Retina (tissue), 1 donor: Measurements from ENCODE around the gene SGK2.

Experiments used
- DNase-seq: peaks from one replicate; pipeline ENCODE4 v3.0.0-alpha.2; 2016

SGK2 gene

DNA sequence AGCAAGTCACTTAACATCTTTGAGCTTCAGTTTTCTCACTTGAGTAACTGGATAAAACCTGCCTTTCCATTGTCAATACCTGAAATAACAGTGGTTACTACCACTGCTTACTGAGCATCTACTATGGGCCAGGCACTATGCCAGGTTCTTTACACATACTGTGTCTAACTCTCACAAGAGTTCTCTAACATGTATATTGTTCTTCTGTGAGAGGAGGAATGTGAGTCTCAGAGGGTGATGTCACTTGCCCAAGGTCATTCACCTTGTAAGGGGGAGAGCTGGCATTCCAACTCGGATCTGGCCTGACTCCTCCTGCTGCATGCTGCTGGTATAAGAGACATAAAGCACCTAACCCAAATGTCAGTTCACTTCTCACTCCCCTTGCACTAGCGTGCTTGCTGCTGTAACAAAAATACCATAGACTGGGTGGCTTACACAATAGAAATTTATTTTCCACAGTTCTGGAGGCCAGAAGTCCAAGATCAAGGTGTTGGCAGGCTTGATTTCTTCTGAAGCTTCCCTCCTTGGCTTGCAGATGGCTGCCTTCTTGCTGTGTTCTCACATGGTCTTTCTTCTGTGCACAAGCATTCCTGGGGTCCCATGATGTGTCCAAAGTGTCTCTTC is 21.9 kb upstream of the SGK2 start:
- no peak for DNase-seq

DNA sequence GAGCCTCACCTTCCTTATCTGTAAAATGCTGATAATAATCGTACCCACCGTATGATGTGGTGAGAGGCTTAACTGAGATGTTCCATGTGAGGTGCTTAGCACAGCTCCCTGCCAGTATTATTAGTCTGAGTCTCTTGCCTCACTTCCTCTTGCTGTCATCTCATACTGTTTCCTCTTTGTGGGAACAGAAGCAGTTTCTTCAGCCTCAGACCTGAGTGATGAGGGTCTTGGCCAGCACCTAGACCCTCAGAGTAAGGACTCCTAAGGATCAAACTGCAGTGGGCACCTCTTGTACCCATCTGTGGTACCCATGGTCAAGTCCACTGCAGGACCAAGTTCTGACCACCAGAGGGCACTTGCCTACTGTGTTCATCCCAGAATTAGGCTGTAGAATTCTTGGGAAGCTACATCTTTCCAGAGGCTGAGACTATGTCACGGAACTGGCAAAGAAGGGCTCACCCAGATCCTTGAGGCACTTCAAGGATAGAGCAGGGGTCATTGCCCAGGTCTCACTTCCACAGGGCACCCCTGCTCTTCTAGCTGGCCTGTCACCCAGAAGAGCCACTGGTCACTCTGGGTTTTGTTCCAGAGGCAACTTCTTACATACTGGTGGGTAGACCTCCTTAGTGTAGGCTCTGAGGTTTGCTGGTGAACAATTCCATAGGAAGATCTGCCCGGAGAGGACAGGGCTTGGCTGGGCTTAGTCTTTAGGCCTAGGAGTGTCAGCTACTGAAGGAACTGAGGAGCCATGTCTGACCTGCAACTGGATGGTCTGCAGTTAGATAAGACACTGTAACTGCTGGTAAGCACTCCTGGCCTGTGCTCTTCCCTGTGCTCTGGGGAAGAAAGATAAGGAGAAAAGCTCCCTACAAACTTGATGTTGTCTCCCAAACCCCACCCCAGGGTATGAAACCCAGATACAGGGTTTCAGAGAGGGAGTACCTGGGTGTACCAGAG is 20.6 kb upstream of the SGK2 start:
- peak; percentile 67 for DNase-seq

DNA sequence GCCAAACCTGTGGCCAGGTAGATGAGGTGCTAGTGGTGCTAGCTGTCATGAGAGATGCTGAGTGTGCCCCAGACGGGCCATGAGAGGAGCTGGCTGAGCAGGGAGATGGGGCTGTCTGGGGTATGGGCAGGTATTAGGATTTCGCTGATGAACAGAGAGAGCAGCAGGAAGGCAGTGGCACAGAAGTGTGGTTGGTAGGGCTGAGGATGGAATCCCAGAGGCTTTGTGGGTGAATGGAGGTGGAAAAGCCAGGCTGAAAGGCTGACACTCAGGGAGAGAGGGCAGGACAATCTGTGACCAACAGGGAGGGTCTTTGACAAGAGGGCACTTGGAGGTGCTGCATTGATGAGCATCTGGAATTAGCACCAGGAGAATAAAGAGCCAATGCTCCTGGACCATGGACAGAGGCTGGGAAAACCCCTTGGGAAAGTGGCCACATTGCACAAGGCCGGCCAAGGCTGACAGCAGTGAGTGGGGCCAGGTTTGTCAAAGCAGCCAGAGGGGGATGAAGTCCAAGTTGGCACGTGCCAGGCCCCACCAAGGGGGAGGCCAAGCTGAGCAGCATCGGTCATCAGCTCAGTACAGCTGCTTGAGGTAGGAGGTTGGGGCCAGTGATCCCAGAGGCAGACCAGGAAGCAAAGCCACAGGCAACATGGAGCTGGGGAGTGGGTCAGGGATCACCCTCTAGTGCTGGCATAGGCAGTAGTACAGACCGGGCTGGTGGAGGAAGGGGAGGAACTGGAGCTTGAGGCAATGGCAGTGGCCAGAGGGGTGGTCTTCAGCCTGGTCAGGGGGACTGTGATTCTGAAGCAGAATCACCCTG is 19.7 kb upstream of the SGK2 start:
- DNase-seq, result no peak

DNA sequence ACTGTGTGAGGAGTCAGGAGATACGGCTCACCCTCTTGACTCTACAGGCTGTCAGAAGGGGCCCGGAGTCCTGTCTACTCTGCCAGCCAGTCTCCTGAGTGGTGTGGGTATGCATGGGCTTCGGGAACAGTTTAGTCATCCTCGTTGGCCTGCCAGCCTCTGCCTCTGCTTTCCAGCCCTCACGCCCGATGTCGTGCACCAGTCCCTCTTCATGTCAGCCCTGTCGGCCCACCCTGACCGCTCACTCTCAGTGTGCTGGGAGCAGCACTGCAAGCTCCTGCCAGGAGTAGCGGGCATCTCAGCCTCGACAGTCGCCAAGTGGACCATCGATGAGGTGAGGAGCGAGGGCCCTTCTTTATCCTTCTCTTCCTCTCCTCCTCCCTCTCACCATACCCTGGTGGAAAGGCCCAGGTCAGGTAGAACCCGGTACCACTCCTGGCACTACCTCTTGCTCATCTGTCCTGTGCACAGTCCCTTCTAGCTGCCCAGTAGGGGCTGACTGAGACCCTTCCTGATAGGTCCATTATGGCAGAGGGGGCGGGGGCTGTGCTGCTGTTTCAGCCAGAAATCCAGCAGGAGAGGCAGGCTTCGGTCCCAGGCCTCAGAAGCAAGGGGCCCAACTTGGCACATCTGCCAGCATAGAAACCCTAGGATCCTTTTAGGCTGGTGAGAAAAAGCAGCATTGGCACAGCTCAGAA is 18.7 kb upstream of the SGK2 start:
- no peak for DNase-seq

DNA sequence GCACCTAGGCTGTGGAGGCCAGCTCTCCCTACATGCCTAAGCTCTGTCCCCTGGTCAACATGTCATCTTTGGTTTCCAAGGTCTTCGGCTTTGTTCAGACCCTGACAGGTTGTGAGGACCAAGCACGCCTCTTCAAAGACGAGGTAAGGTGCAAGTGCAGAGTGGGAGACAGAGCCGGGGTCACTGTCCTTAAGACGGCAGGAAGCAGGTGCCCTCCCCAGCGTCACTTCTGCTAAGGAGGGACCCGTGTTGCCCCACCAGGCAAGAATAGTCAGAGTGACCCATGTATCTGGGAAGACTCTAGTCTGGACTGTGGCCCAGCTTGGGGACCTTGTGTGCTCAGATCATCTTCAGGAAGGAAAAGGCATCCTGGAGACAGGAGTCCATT is 18.2 kb upstream of the SGK2 start:
- DNase-seq, result no peak

DNA sequence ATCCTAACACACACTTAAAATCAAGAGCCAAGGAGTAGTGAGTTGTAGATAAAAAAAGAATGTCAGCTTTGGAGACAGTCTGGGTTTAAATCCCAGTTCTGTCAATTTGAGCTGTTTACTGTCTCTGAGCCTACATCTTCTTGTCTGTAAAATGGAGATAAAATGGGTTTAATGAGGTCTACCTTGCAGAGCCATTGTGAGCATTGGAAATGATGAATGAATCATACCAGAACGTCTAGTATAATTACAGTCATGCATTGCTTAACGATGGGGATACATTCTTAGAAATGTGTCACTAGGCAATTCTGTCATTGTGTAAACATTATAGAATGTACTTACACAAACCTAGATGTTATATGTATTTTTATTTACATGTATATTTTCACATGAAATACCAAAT is 17.6 kb upstream of the SGK2 start:
- no peak for DNase-seq

DNA sequence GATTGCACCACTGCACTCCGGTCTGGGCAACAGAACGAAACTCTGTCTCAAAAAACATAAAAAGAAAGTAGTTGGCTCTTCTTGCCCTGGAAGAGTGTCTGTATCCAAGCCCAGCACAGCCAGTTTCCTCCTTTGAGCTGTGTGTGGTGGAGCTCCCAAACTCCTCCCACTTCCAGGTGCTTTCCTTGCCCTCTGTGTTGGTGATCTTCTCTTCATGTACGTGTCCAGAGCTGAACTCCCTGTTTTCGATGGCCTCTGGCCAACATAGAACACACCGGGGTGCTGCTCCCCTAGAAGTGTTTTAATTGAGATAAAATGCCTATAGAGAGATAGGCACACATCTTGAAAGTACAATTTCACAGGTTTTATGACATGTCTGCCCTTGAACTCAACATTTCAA is 16.7 kb upstream of the SGK2 start:
- DNase-seq, result no peak

DNA sequence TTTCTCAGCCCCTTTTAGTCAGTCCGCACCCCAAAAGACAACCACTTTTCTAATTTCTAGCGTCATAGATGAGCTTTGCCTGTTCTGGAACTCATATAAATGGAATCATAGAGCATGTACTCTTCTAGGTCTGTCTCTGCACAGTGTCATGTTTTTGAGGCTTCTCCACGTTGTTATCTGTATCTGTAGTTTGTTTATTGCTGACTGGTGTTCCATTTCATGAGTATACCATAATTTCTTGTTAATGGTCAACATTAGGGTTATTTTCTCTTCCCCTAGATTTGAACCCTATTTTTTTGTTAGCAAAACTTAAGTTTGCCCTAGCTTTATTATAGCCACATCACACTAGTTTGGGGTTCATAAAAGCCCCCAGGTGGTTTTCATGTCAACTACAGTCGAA is 16.2 kb upstream of the SGK2 start:
- DNase-seq, result no peak

DNA sequence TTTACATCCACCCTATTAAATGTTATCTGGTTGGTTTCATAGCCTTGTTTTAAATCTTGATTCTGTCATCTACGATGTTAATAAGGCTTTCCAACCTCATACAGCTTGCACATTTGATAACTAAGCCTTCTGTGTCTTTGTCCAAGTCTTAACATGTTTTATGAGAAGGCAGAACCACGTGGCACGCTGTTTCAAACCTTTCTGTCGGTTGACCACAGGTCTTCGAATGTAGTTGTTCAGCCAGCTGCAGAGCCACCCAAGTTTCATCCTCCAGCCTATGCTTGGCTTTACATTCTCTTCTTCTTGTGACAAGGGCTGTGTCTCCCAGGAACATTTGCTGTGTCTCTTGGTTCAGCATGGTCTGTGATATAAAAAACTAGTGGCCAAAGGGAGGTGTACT is 15.7 kb upstream of the SGK2 start:
- DNase-seq, result no peak

DNA sequence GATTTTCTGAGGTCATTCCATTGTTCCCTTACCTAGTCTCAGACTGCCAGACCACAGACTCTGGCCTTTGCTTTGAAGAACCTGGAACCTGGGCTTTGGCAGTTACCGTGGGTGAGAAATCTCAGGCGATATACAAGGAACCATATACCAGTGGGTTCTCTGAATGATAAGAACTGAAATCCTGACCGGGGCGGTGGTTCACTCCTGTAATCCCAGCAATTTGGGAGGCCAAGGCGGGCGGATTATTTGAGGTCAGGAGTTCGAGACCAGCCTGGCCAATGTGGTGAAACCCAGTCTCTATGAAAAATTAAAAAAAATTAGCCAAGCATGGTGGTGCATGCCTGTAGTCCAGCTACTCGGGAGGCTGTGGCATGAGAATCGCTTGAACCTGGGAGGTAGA is 14.3 kb upstream of the SGK2 start:
- DNase-seq, result no peak

DNA sequence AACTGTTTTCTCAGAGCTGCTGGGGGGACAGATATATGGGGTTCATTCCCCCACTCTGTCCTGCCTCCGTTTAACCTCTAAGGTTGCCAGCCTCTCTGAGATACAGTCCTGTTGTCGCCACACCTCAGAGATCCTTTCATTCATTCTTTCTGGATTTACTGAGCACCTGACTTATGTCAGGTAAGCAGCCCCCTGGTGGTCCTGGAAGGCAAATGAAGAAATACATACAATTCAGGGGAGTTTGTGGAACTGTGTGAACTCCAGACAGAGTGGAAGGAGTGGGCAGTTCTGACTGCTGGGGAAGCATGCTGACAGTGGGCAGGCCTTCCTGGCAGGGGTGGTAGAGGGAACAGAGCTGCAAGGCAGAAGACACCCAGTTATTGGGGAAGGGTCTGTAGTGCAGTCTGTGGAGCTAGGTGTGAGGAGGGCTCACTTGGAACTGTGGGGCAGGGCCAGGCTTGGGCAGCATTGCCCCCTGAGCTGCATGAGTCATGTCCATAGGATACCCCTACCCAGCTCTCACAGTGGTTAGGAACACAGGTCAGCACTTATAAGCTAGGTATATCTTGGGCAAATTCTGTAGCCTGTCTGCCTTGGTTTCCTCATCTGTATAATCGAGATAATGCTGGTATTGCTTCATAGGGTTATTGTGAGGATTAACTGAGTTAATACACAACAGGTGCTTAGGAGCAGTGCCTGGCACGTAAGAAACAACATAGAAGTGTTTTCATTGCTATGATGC is 12.8 kb upstream of the SGK2 start:
- DNase-seq, result no peak

DNA sequence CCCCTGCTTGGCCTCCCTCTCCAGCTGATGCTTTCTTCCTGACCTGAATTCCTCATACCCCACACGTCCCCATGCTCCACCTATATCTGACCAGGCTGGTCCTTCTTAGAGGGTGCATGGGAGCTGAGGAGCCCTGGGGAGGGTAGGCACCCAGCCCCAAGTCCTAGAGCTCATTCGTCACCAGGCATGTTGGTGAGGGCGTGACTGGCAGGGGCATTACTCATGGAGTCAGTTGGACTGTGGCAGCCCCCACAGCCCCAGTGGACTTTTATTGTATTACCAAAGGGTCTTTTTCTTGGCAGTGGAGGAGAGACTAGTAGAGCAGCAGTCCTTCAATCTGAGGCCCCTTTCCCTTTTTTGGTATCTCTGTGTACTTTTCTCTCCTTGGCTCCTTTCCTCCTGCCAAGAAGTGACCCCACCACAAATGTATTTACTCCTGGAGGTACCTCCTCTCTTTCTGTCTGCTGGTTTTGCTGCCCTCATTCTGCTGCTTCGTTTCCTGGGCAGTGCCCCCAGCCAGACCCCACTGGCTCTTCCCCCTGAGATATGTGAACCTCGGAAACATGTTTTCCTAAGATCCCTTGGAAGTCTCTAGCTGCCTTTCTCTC is 10.4 kb upstream of the SGK2 start:
- no peak for DNase-seq

DNA sequence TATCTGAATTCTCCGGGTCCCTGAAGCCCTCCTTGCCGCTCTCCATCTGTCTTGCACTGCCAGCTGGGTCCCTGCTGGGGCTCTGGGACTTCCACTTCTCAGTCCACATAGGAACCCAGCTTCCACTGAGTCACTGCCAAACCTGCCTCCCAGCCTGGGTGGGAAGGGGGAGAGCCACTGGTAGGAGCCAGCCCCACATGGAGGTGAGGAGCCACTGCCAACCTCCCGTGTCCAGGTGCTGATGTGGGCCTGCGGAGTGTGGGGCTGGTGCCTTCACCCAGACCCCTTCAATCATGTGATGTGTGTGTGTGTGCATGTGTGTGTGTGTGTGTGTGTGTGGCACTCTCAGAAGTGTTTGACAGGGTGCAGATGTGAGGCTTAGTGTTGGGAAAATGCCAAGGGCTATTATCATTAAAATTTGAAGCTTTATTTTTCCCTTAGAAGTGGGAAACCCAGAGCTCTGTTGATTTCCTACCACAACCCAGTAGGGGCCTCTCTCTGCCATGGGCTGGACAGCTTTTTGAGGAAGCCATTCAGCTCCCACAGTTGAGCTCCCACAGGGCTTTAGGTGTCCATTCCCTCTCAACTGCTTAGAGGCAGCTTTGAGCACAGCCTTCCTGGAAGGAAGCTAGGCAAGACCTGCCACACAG is 9.3 kb upstream of the SGK2 start:
- no peak for DNase-seq

DNA sequence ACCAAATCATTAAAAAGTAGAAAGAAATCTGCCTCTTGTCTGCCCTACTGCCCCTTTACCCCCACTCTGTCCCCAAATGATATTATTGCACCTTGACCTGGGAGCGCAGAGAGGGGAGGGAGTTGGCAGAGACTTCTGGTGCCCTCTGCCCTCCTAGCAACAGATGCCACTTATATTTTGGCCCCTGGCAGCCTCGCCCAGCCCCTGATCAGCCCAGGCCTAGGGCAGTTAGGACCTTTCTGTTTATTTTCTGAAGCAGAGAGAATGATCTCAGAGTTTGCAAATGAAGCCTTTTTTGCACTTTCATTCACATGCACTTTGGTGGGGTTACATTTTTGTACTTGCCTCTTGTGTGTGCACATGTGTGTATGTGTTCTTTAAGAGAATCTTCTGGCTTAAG is 8.4 kb upstream of the SGK2 start:
- DNase-seq, result no peak

DNA sequence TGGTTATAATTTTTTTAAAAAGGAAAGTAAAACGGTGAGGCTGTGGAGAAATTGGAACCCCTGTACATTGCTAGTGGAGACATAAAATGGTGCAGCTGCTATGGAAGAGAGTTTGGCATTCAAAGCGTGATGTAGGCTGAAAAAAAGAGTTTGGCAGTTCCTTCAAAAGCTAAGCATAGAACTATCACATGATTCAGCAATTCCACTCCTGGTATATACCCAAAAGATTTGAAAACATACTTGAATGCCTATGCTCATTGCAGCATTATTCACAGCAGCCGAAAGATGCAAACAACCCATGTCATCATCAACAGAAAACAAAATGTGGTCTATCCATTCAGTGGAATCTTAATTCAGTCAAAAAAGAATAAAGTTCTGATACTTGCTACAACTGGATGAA is 4.5 kb upstream of the SGK2 start:
- DNase-seq, result no peak

DNA sequence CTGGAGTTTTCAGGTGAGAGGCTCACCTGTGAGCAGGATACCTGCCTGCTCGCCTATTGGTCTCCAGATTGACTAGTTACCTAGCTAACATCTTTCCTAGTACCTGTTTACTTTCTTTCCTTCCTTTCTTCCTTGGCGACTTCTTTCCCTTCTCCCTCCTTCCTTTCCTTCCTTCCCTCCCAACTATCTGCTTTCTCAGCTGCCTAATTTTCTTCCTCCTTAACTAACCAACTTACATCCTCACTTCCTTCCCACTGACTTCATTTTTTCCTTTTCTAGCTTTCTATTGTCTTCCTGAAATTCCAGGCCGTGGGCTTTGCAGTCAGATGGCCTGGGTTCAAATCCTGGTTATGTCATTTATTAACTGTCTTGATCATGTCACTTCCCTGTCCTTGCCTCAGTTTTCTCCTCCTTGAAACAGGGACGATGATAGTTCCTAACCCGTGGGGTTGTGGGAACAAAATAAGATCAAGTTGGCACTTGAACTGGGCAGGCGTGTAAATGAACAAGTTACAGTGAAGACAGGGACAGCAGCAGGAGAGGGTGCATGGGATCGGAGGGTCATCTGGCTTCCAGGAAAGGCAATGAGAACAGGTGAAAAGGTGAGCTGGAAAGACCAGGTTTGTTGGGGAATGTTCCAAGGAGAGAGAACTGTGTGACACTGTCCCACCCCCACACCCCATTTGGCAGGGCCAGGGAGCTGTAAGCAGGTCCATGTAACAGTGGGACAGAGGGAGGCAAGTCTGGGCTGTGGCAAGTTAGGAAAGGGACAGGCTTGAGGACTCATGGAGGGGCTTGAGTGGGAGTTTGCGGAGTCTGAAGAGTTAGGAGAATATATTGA is 540 bp downstream of the SGK2 start:
- no peak for DNase-seq

DNA sequence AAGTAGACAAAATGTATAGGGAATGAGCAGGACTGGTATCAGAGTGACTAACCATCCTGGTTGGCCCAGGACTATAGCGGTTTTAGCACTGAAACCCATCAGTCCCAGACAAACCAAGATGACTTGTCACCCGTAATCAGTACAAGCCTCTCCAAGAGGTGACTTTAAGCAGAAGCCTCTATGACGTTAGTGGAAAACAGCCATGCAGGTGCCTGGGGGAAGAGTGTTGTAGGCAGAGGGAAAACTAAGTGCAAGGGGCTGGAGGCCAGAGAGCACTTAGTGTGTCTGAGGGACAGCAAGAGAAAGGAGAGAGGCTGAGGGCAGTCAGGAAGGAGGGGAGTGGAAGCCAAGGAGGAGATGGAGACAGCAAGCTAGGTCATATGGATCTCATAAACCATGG is 2.1 kb downstream of the SGK2 start:
- DNase-seq, result no peak

DNA sequence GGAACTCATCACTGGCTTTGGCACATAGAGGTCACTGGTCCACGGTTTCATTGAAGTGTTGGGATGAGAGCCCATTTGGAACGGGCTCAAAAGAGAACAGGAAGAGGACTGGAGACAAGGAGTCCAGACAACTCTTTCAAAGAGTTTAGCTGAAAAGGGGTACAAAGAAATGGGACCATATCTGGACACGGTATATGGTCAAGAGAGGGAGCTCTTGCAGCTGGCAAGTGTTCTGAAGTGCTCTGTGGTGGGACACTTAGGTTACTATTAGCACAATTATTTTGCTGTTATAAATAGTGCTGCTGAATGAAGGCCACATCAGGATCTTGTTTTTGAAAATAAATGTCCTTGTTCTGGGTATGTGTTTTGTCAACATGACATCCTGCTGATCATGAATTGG is 4.6 kb downstream of the SGK2 start:
- no peak for DNase-seq

DNA sequence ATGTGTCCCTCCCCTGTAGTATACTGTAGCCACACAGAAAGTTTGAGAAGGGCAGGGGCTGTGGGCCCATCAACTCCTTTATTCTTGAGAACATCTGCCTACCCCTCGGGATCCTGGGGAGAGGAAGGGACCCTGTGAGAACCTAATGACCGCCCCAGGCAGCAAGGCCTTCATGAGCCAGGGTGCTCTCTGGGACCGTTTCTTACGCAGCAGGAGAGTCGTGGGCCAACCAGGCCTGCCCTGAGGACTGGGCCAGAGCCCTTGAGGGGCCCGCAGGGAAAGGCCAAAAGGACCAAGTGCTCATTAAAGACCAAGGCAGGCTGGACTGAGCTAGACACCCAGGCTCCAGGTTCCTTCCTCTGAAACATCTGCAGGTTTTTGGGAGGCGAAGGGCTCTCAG is 5.2 kb downstream of the SGK2 start:
- no peak for DNase-seq

DNA sequence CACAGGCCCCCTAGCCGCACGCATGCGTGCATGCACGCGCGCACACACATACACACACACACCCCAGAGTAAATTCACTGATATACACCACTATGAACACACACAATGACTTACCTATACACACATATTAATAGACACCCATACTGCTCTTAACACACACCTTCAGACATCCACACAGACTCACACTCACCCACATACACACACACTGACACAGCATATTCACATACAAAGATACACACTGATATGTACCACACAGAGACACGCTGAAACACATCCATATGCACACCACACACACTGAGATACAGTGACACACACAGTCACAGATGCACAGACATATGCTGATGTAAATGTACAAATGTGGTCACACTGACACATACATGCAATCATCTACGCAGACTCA is 5.6 kb downstream of the SGK2 start:
- DNase-seq, result no peak
